ENCODE results near the gene GNLY.

The GNLY gene

GRCh38 chr2:85681776-85682175, 12.4 kb upstream of the GNLY start:
- no peak for DNase-seq (ENCODE audit: low read depth in 1 of 2, low spot score in 1 of 2)

GRCh38 chr2:85682378-85682777, 11.8 kb upstream of the GNLY start:
- DNase-seq (ENCODE audit: low read depth in 1 of 2, low spot score in 1 of 2), result no peak

GRCh38 chr2:85684380-85684779, 9.8 kb upstream of the GNLY start:
- no peak for DNase-seq (ENCODE audit: low read depth in 1 of 2, low spot score in 1 of 2)

GRCh38 chr2:85684806-85685205, 9.4 kb upstream of the GNLY start:
- no peak for DNase-seq (ENCODE audit: low read depth in 1 of 2, low spot score in 1 of 2)

- DNase-seq (ENCODE audit: low read depth in 1 of 2, low spot score in 1 of 2), result no peak
These were observed 3.2 kb upstream of the GNLY start for GRCh38 chr2:85690932-85691331.

- DNase-seq (ENCODE audit: low read depth in 1 of 2, low spot score in 1 of 2), result no peak
These were observed 2.0 kb upstream of the GNLY start for GRCh38 chr2:85692039-85692645.

GRCh38 chr2:85695121-85695520, 963 bp downstream of the GNLY start:
- DNase-seq (ENCODE audit: low read depth in 1 of 2, low spot score in 1 of 2), result no peak

GRCh38 chr2:85695691-85696668, 1.8 kb downstream of the GNLY start:
- DNase-seq (ENCODE audit: low read depth in 1 of 2, low spot score in 1 of 2), result no peak

GRCh38 chr2:85697096-85697495, 2.9 kb downstream of the GNLY start:
- no peak for DNase-seq (ENCODE audit: low read depth in 1 of 2, low spot score in 1 of 2)

- DNase-seq (ENCODE audit: low read depth in 1 of 2, low spot score in 1 of 2), result no peak
These were observed 3.6 kb downstream of the GNLY start for GRCh38 chr2:85697716-85698115.

GRCh38 chr2:85698184-85698879, 4.2 kb downstream of the GNLY start:
- DNase-seq (ENCODE audit: low read depth in 1 of 2, low spot score in 1 of 2), result no peak

GRCh38 chr2:85698880-85699254, 4.7 kb downstream of the GNLY start:
- no peak for DNase-seq (ENCODE audit: low read depth in 1 of 2, low spot score in 1 of 2)

GRCh38 chr2:85699325-85699724, 5.2 kb downstream of the GNLY start:
- DNase-seq (ENCODE audit: low read depth in 1 of 2, low spot score in 1 of 2), result no peak

- DNase-seq (ENCODE audit: low read depth in 1 of 2, low spot score in 1 of 2), result no peak
These were observed 8.0 kb downstream of the GNLY start for GRCh38 chr2:85702172-85702571.

GRCh38 chr2:85702800-85703199, 8.6 kb downstream of the GNLY start:
- DNase-seq (ENCODE audit: low read depth in 1 of 2, low spot score in 1 of 2), result no peak

- no peak for DNase-seq (ENCODE audit: low read depth in 1 of 2, low spot score in 1 of 2)
These were observed 9.2 kb downstream of the GNLY start for GRCh38 chr2:85703329-85703728.

- no peak for DNase-seq (ENCODE audit: low read depth in 1 of 2, low spot score in 1 of 2)
These were observed 9.9 kb downstream of the GNLY start for GRCh38 chr2:85704038-85704437.

GRCh38 chr2:85704800-85705679, 10.9 kb downstream of the GNLY start:
- DNase-seq (ENCODE audit: low read depth in 1 of 2, low spot score in 1 of 2), result no peak

GRCh38 chr2:85705680-85706039, 11.5 kb downstream of the GNLY start:
- DNase-seq (ENCODE audit: low read depth in 1 of 2, low spot score in 1 of 2), result no peak

- DNase-seq (ENCODE audit: low read depth in 1 of 2, low spot score in 1 of 2), result no peak
These were observed 11.9 kb downstream of the GNLY start for GRCh38 chr2:85706063-85706462.

All from activated T-helper 1 cell treated with anti-CD3 and anti-CD28 coated beads, Interleukin-2, amount 50 U/mL, for 16 hours (primary cell).